ENCODE measurements around the gene CXCL17. TPM values are rescaled to one million over a fixed set of nuclear protein-coding genes. Genes with fewer than 3 reads are reported as not detected.

The CXCL17 gene
- polyA plus RNA-seq, 1 donor (not counting 4 experiments of a cell fraction or from before 2014, with no cell fraction given) = not detected

GRCh38 chr19:42407816-42408175, 35.0 kb downstream of the CXCL17 start:
- dilution Hi-C loops (cut with MboI; ENCODE audit: extremely low pct_ligation_motif_present, low sequenced_read_pairs) = no loop called here
- Histone ChIP-seq H2AFZ (ENCODE audit: control insufficient read depth, low read length) (no peak overlapping the region), H3K9me3 (ENCODE audit: control insufficient read depth, low read depth, low read length) (no peaks in the 10 kb centered on the region), H3K36me3 (ENCODE audit: control insufficient read depth in 2 of 2, extremely low read depth in 1 of 2, insufficient read depth in 2 of 2, low read length in 2 of 2) (peaks cover 12 to 15% of the 10 kb centered on the region in 2 experiments), H3K79me2 (ENCODE audit: control insufficient read depth, insufficient read depth, low read length) (no peaks in the 10 kb centered on the region), H3K9me1 (ENCODE audit: control insufficient read depth, extremely low read depth, insufficient read depth, low read length) (no peaks in the 10 kb centered on the region), H4K20me1 (ENCODE audit: control insufficient read depth, extremely low read depth, insufficient read depth, low read length) (peaks cover 3% of the 10 kb centered on the region), H3K4me1 (ENCODE audit: control insufficient read depth, extremely low read depth, insufficient read depth, low read length) (peaks cover 2% of the 10 kb centered on the region), H3K27ac (ENCODE audit: control insufficient read depth, insufficient read depth, low read length) (no peak overlapping the region), H3K27me3 (ENCODE audit: control insufficient read depth, extremely low read depth, insufficient read depth, low read length) (no peaks in the 10 kb centered on the region), H3K4me3 (ENCODE audit: control insufficient read depth in 2 of 3, extremely low read depth in 1 of 3, insufficient read depth in 2 of 3, low read depth in 1 of 3, low read length in 3 of 3) (no peak overlapping the region), H3K4me2 (ENCODE audit: control insufficient read depth, extremely low read depth, insufficient read depth, low read depth, low read length) (no peak overlapping the region), H3K9ac (ENCODE audit: control insufficient read depth, extremely low read depth, insufficient read depth, low read length) (no peak overlapping the region)
- FAIRE-seq = no peak
- TF ChIP-seq EZH2 (IDR thresholded peaks at IDR 0.05; ENCODE audit: low read length) = no peak
- TF ChIP-seq, protein P1, sequence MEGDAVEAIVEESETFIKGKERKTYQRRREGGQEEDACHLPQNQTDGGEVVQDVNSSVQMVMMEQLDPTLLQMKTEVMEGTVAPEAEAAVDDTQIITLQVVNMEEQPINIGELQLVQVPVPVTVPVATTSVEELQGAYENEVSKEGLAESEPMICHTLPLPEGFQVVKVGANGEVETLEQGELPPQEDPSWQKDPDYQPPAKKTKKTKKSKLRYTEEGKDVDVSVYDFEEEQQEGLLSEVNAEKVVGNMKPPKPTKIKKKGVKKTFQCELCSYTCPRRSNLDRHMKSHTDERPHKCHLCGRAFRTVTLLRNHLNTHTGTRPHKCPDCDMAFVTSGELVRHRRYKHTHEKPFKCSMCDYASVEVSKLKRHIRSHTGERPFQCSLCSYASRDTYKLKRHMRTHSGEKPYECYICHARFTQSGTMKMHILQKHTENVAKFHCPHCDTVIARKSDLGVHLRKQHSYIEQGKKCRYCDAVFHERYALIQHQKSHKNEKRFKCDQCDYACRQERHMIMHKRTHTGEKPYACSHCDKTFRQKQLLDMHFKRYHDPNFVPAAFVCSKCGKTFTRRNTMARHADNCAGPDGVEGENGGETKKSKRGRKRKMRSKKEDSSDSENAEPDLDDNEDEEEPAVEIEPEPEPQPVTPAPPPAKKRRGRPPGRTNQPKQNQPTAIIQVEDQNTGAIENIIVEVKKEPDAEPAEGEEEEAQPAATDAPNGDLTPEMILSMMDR (optimal IDR thresholded peaks at IDR 0.05 in 1 of 3, IDR thresholded peaks at IDR 0.05 in 1 of 3, conservative IDR thresholded peaks at IDR 0.05 in 1 of 3; ENCODE audit: extremely low read depth in 1 of 3, insufficient read depth in 2 of 3, low read length in 3 of 3) = no peak
- DNase-seq (ENCODE audit: low read depth, low spot score) = no peak

GRCh38 chr19:42407085-42407815, 35.5 kb downstream of the CXCL17 start:
- Histone ChIP-seq H4K20me1 (ENCODE audit: control insufficient read depth, extremely low read depth, insufficient read depth, low read length) (peaks cover 3% of the 10 kb centered on the region), H3K4me2 (ENCODE audit: control insufficient read depth, extremely low read depth, insufficient read depth, low read depth, low read length) (no peak overlapping the region), H3K9ac (ENCODE audit: control insufficient read depth, extremely low read depth, insufficient read depth, low read length) (no peak overlapping the region), H3K36me3 (ENCODE audit: control insufficient read depth in 2 of 2, extremely low read depth in 1 of 2, insufficient read depth in 2 of 2, low read length in 2 of 2) (peaks cover 13 to 15% of the 10 kb centered on the region in 2 experiments), H3K27ac (ENCODE audit: control insufficient read depth, insufficient read depth, low read length) (no peak overlapping the region), H3K9me1 (ENCODE audit: control insufficient read depth, extremely low read depth, insufficient read depth, low read length) (no peaks in the 10 kb centered on the region), H3K9me3 (ENCODE audit: control insufficient read depth, low read depth, low read length) (no peaks in the 10 kb centered on the region), H2AFZ (ENCODE audit: control insufficient read depth, low read length) (no peak overlapping the region), H3K27me3 (ENCODE audit: control insufficient read depth, extremely low read depth, insufficient read depth, low read length) (no peaks in the 10 kb centered on the region), H3K79me2 (ENCODE audit: control insufficient read depth, insufficient read depth, low read length) (no peaks in the 10 kb centered on the region), H3K4me1 (ENCODE audit: control insufficient read depth, extremely low read depth, insufficient read depth, low read length) (peaks cover under 1% of the 10 kb centered on the region), H3K4me3 (ENCODE audit: control insufficient read depth in 2 of 3, extremely low read depth in 1 of 3, insufficient read depth in 2 of 3, low read depth in 1 of 3, low read length in 3 of 3) (no peak overlapping the region)
- DNase-seq (ENCODE audit: low read depth, low spot score) = no peak
- FAIRE-seq = no peak
- dilution Hi-C loops (cut with MboI; ENCODE audit: extremely low pct_ligation_motif_present, low sequenced_read_pairs) = no loop called here
- no peak for TF ChIP-seq EZH2 (IDR thresholded peaks at IDR 0.05; ENCODE audit: low read length)
- TF ChIP-seq, protein P1 (optimal IDR thresholded peaks at IDR 0.05 in 1 of 3, IDR thresholded peaks at IDR 0.05 in 1 of 3, conservative IDR thresholded peaks at IDR 0.05 in 1 of 3; ENCODE audit: extremely low read depth in 1 of 3, insufficient read depth in 2 of 3, low read length in 3 of 3) = no peak

Data from keratinocyte (primary cell).